Pancreas (tissue), 10 donors: ENCODE results near the gene KCNN3. TPM values are rescaled to one million over a fixed set of nuclear protein-coding genes. Genes with fewer than 3 reads are reported as not detected.
A peak's percentile ranks its signal among the peaks of the same experiment; 100 is the strongest.

Experiments
- ATAC-seq, 4 donors: fragments of 200-7000 bp; cut with Tn5 transposase; one replicate each; pipeline versions ENCODE4 v1.8.0 to v1.9.1; 2020; ENCODE audit warnings: mild to moderate bottlenecking in 4 of 4, moderate library complexity in 4 of 4
- DNase-seq, 6 donors: peaks; one replicate each; pipeline ENCODE4 v3.0.0-alpha.2; 2020
- FAIRE-seq: peaks from 2 replicates; lab custom pipeline; 2012; peaks lifted over from hg19 to GRCh38; lab: Jason Lieb, UNC
- H3K27ac ChIP-seq, 4 donors: fragments of 200-600 bp; sonication (generic); 1 replicate in 3 of 4; 2 replicates in 1 of 4; pipeline versions ENCODE4 v1.5.0 to v1.8.0; 2020
- H3K27me3 ChIP-seq, 4 donors: fragments of 200-600 bp; one replicate each; pipeline ENCODE4 v1.8.0; 2021
- H3K36me3 ChIP-seq, 3 donors: fragments of 200-600 bp; sonication (generic) in 1 of 3; one replicate each; pipeline versions ENCODE4 v1.5.0 to v1.8.0; 2020 to 2021
- H3K4me1 ChIP-seq, 3 donors: fragments of 200-600 bp; one replicate each; pipeline ENCODE4 v1.8.0; 2021
- H3K4me3 ChIP-seq, 4 donors: fragments of 200-600 bp; sonication (generic) in 2 of 4; one replicate each; pipeline versions ENCODE4 v1.5.0 to v1.8.0; 2020 to 2021
- H3K9me3 ChIP-seq, 4 donors: fragments of 200-600 bp; one replicate each; pipeline ENCODE4 v1.8.0; 2021
- CTCF ChIP-seq, 4 donors: fragments of 200-600 bp; sonication (generic) in 3 of 4; IDR thresholded peaks; one replicate each; pipeline versions ENCODE4 v1.5.0 to v1.8.0; 2021; ENCODE audit warnings: antibody characterized with exemption in 4 of 4
- WGBS, 2 donors: extraction: QIAGEN DNeasy Blood & Tissue Kit; methylation state at CpG; one replicate each; pipeline ENCODE4 v1.1.7; 2013; 5-methylcytosine and 5-hydroxymethylcytosine counted together
- intact Hi-C, 3 donors: fragments of 100-400 bp; cut with DNase I; formaldehyde crosslinking; loops; one replicate each; pipeline versions ENCODE4 v1.11.1 to v1.14.2; 2022
- polyA plus RNA-seq, 2 donors: library from polyadenylated mRNA; stranded (reverse); fragments of 200-250 nt; gene quantifications; one replicate each; pipeline ENCODE4 v1.2.3, GENCODE V29; 2013
- total RNA-seq, 6 donors: library from RNA; stranded (reverse); fragmentation: NEBNext Ultra II Directional in 4 of 6; extraction: Animal tissue kit (Norgen Biotek cat#: 25700) in 4 of 6; gene quantifications; one replicate each; pipeline versions ENCODE4 v1.2.1 to v1.2.4, GENCODE V29; 2021 to 2023
- donor health status: healthy with polysubstance abuse.
- donor health status: DM: no; HTN: no; CAD: no; lungs with moderate emphysema.
- donor health status: DM: no; HTN: no; CAD: no.
- donor health status: control.
- donor health status: control.
- donor health status: Bipolar disorder and iron deficiency.
- donor health status: DM: yes; HTN: yes; CAD: no.
- donor health status: DM: no; HTN: no; CAD: no.
- donor health status: DM: no; HTN: no; CAD: no.
- donor health status: DM: yes; HTN: yes; CAD: no.

The KCNN3 gene
- total and polyA plus RNA-seq, 8 donors: 0.11 to 1.0 (median 0.33) TPM

GRCh38 chr1:154725865-154726264, 144.2 kb downstream of the KCNN3 start:
- ATAC-seq (no peak), DNase-seq (no peak), FAIRE-seq (no peak)
- 78 to 90% methylated on average over 10 of the region's 10 CpGs for WGBS, 2 donors
- Histone ChIP-seq H3K27ac (no peak overlapping the region), H3K27me3 (no peaks in the 10 kb centered on the region), H3K4me3 (no peak overlapping the region), H3K4me1 (no peaks in the 10 kb centered on the region), H3K9me3 (no peaks in the 10 kb centered on the region), H3K36me3 (no peaks in the 10 kb centered on the region)
- no peak for TF ChIP-seq CTCF (IDR thresholded peaks at IDR 0.05)
- intact Hi-C loops: no loop called here

GRCh38 chr1:154720328-154721297, 149.5 kb downstream of the KCNN3 start:
- DNase-seq (no peak), FAIRE-seq (no peak), ATAC-seq (peak in 2 of 4 donors; percentile 34 to 63)
- no peaks in the 10 kb centered on the region for H3K27me3 ChIP-seq
- no peak overlapping the region for H3K4me3 ChIP-seq
- H3K4me1 ChIP-seq: no peaks in the 10 kb centered on the region
- WGBS, 2 donors: 83 to 90% methylated on average over 16 of the region's 16 CpGs
- H3K9me3 ChIP-seq: no peaks in the 10 kb centered on the region
- intact Hi-C loops: no loop called here
- no peak for TF ChIP-seq CTCF (IDR thresholded peaks at IDR 0.05)
- H3K36me3 ChIP-seq: no peaks in the 10 kb centered on the region
- H3K27ac ChIP-seq: no peak overlapping the region

- H3K36me3 ChIP-seq: no peaks in the 10 kb centered on the region
- no peak overlapping the region for H3K4me3 ChIP-seq
- no peak overlapping the region for H3K27ac ChIP-seq
- H3K4me1 ChIP-seq: no peaks in the 10 kb centered on the region
- intact Hi-C loops: no loop called here
- H3K9me3 ChIP-seq: no peaks in the 10 kb centered on the region
- FAIRE-seq (no peak), DNase-seq (no peak), ATAC-seq (no peak)
- 82 to 87% methylated on average over 8 of the region's 8 CpGs for WGBS, 2 donors
- TF ChIP-seq CTCF (IDR thresholded peaks at IDR 0.05): no peak
- H3K27me3 ChIP-seq: no peaks in the 10 kb centered on the region
Observed at GRCh38 chr1:154719586-154720327, 150.3 kb downstream of the KCNN3 start.

- ATAC-seq: no peak
- no peak for FAIRE-seq
- Histone ChIP-seq H3K27me3 (no peaks in the 10 kb centered on the region), H3K36me3 (no peaks in the 10 kb centered on the region), H3K9me3 (no peaks in the 10 kb centered on the region), H3K4me3 (no peak overlapping the region), H3K4me1 (no peaks in the 10 kb centered on the region), H3K27ac (no peak overlapping the region)
- WGBS, 2 donors: 86 to 89% methylated on average over 6 of the region's 6 CpGs
- intact Hi-C loops: no loop called here
- DNase-seq: no peak
- no peak for TF ChIP-seq CTCF (IDR thresholded peaks at IDR 0.05)
Observed at GRCh38 chr1:154718566-154718965, 151.5 kb downstream of the KCNN3 start.
